Subcutaneous abdominal adipose tissue (tissue), 5 donors: ENCODE data around the gene SIGLEC7.

Experiments
- H3K27ac ChIP-seq: one replicate; pipeline ENCODE4 v1.7.0; 2013; ENCODE audit warnings: low read depth, mild to moderate bottlenecking, inconsistent platforms, low read length, moderate library complexity
- H3K27me3 ChIP-seq, 5 donors: one replicate each; pipeline ENCODE4 v1.7.0; 2013; ENCODE audit warnings: low read length in 5 of 5, inconsistent platforms in 1 of 5; ENCODE audit not compliant: control insufficient read depth in 5 of 5, insufficient read depth in 4 of 5
- H3K36me3 ChIP-seq, 5 donors: one replicate each; pipeline ENCODE4 v1.7.0; 2013; ENCODE audit warnings: low read length in 5 of 5; ENCODE audit not compliant: control insufficient read depth in 5 of 5, insufficient read depth in 5 of 5
- H3K4me1 ChIP-seq, 5 donors: one replicate each; pipeline ENCODE4 v1.7.0; 2013; ENCODE audit warnings: low read length in 5 of 5, mild to moderate bottlenecking in 3 of 5, moderate library complexity in 1 of 5; ENCODE audit not compliant: control insufficient read depth in 5 of 5, insufficient read depth in 5 of 5
- H3K4me3 ChIP-seq, 5 donors: one replicate each; pipeline ENCODE4 v1.7.0; 2013; ENCODE audit warnings: low read length in 5 of 5, low read depth in 1 of 5
- H3K9ac ChIP-seq, 5 donors: one replicate each; pipeline ENCODE4 v1.7.0; 2013; ENCODE audit warnings: low read length in 5 of 5, mild to moderate bottlenecking in 4 of 5, moderate library complexity in 3 of 5
- H3K9me3 ChIP-seq, 5 donors: one replicate each; pipeline ENCODE4 v1.7.0; 2013; ENCODE audit warnings: low read length in 5 of 5; ENCODE audit not compliant: control insufficient read depth in 5 of 5
- donor health status: healthy.
- donor health status: healthy.
- donor health status: healthy.
- donor health status: healthy.
- donor health status: healthy.

SIGLEC7 gene

DNA sequence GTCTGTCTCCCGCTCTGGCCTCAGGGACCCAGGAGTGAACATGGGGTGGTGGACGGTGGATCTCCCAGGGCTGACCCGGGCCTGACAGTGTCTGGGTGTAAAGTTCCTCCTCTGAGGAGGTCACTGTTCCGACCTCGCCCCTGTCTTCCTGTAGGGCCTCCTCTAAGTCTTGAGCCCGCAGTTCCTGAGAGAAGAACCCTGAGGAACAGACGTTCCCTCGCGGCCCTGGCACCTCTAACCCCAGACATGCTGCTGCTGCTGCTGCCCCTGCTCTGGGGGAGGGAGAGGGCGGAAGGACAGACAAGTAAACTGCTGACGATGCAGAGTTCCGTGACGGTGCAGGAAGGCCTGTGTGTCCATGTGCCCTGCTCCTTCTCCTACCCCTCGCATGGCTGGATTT, 17.4 kb upstream of the SIGLEC7 start, which contains the start of gene SIGLEC9:
Gene SIGLEC9 (plus strand): TSS at position 178 of the 400 bp plus-strand sequence. CDS start 69 bp downstream, at position 247.
- no peak within 1 kb of the TSS for H3K27ac ChIP-seq
- H3K4me3 ChIP-seq = peak within 1 kb of the TSS in 4 of 5 donors; percentile 4 to 19 (median 14)
- peaks cover 0 to 12% (median 4%) of the 10 kb centered on the region in 5 donors for H3K27me3 ChIP-seq
- peak within 1 kb of the TSS in 1 of 5 donors; percentile 43 for H3K9ac ChIP-seq
- H3K9me3 ChIP-seq = no peaks in the 10 kb centered on the region
- no peaks in the 10 kb centered on the region for H3K36me3 ChIP-seq
- peaks cover 0 to 76% (median 30%) of the 10 kb centered on the region in 5 donors for H3K4me1 ChIP-seq

DNA sequence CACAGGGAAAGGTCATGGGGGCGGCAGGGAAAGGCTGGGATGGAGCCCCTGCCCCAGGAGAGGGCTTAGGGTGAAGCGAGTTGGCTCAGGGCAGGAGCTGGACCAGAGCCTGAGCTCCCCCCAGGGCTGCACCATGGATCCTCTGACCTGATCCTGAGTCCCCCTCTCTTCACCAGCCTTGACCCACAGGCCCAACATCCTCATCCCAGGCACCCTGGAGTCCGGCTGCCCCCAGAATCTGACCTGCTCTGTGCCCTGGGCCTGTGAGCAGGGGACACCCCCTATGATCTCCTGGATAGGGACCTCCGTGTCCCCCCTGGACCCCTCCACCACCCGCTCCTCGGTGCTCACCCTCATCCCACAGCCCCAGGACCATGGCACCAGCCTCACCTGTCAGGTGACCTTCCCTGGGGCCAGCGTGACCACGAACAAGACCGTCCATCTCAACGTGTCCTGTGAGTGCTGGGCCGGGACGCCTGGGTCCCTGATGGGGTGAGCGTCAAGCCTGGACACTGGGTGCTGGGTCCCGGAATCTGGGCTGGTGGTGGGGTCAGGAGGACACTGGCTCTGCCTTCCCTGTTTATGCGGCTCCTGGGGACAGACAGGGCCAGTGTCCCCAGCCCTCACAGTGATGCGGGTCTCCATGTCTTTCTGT, 16.6 kb upstream of the SIGLEC7 start:
- Histone ChIP-seq H3K4me1 (peaks cover 0 to 72% (median 29%) of the 10 kb centered on the region in 5 donors), H3K27ac (no peak overlapping the region), H3K36me3 (no peaks in the 10 kb centered on the region), H3K27me3 (peaks cover 0 to 12% (median 6%) of the 10 kb centered on the region in 5 donors), H3K4me3 (peak overlapping the region in 4 of 5 donors; percentile 4 to 19 (median 14)), H3K9me3 (no peaks in the 10 kb centered on the region), H3K9ac (peak overlapping the region in 1 of 5 donors; percentile 43)

DNA sequence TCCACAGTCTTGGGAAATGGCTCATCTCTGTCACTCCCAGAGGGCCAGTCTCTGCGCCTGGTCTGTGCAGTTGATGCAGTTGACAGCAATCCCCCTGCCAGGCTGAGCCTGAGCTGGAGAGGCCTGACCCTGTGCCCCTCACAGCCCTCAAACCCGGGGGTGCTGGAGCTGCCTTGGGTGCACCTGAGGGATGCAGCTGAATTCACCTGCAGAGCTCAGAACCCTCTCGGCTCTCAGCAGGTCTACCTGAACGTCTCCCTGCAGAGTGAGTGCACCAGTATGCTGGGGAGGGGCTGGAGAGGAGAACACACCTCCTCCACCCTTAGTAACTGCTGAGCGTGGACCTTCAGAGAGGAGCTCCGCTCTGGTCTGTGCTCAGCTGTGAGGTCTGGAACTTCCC, 15.1 kb upstream of the SIGLEC7 start:
- Histone ChIP-seq H3K9me3 (no peaks in the 10 kb centered on the region), H3K27ac (no peak overlapping the region), H3K36me3 (no peaks in the 10 kb centered on the region), H3K27me3 (peaks cover 0 to 12% (median 7%) of the 10 kb centered on the region in 5 donors), H3K9ac (peak overlapping the region in 2 of 5 donors; percentile 14 to 48), H3K4me1 (peaks cover under 1 to 74% (median 34%) of the 10 kb centered on the region in 5 donors), H3K4me3 (peak overlapping the region in 2 of 5 donors; percentile 20 to 29)

- H3K36me3 ChIP-seq = no peaks in the 10 kb centered on the region
- H3K27me3 ChIP-seq = peaks cover 0 to 9% (median 7%) of the 10 kb centered on the region in 5 donors
- peak overlapping the region; percentile 46 for H3K27ac ChIP-seq
- no peak overlapping the region for H3K9ac ChIP-seq
- H3K9me3 ChIP-seq = no peaks in the 10 kb centered on the region
- peak overlapping the region in 2 of 5 donors; percentile 3 to 30 for H3K4me3 ChIP-seq
- H3K4me1 ChIP-seq = peaks cover 2 to 75% (median 39%) of the 10 kb centered on the region in 5 donors
Measured at GRCh38 chr19:51127755-51128154, 14.3 kb upstream of the SIGLEC7 start.

DNA sequence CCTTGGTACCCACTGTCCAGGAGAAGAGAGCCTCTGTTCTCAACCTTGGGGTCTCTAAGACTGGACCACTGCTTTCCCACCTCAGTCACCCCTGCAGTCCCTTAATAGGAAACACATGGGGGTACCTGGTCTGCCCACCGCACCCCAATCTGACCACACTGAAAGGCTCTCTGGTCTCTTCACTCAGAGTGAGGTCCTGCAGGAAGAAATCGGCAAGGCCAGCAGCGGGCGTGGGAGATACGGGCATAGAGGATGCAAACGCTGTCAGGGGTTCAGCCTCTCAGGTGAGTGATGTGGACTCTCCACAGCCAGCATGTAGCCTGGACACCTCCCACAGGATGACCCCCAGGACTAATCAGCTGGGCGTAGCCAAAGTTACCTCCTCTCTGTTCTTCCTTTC, 13.9 kb upstream of the SIGLEC7 start:
- peak overlapping the region; percentile 46 for H3K27ac ChIP-seq
- H3K4me3 ChIP-seq = peak overlapping the region in 2 of 5 donors; percentile 3 to 30
- H3K36me3 ChIP-seq = no peaks in the 10 kb centered on the region
- H3K27me3 ChIP-seq = peaks cover 0 to 7% (median 5%) of the 10 kb centered on the region in 5 donors
- no peaks in the 10 kb centered on the region for H3K9me3 ChIP-seq
- H3K4me1 ChIP-seq = peaks cover 2 to 70% (median 34%) of the 10 kb centered on the region in 5 donors
- no peak overlapping the region for H3K9ac ChIP-seq

DNA sequence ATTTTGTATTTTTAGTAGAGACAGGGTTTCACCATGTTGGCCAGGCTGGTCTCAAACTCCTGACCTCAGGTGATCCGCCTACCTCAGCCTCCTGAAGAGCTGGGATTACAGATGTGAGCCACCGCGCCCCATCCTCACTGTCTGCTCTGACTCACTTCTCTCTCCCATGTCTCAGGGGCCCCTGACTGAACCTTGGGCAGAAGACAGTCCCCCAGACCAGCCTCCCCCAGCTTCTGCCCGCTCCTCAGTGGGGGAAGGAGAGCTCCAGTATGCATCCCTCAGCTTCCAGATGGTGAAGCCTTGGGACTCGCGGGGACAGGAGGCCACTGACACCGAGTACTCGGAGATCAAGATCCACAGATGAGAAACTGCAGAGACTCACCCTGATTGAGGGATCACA, 12.4 kb upstream of the SIGLEC7 start:
- H3K4me3 ChIP-seq = no peak overlapping the region
- no peaks in the 10 kb centered on the region for H3K9me3 ChIP-seq
- peaks cover 2 to 58% (median 27%) of the 10 kb centered on the region in 5 donors for H3K4me1 ChIP-seq
- H3K9ac ChIP-seq = no peak overlapping the region
- no peaks in the 10 kb centered on the region for H3K36me3 ChIP-seq
- no peak overlapping the region for H3K27ac ChIP-seq
- H3K27me3 ChIP-seq = peaks cover 0 to 3% (median 3%) of the 10 kb centered on the region in 5 donors

DNA sequence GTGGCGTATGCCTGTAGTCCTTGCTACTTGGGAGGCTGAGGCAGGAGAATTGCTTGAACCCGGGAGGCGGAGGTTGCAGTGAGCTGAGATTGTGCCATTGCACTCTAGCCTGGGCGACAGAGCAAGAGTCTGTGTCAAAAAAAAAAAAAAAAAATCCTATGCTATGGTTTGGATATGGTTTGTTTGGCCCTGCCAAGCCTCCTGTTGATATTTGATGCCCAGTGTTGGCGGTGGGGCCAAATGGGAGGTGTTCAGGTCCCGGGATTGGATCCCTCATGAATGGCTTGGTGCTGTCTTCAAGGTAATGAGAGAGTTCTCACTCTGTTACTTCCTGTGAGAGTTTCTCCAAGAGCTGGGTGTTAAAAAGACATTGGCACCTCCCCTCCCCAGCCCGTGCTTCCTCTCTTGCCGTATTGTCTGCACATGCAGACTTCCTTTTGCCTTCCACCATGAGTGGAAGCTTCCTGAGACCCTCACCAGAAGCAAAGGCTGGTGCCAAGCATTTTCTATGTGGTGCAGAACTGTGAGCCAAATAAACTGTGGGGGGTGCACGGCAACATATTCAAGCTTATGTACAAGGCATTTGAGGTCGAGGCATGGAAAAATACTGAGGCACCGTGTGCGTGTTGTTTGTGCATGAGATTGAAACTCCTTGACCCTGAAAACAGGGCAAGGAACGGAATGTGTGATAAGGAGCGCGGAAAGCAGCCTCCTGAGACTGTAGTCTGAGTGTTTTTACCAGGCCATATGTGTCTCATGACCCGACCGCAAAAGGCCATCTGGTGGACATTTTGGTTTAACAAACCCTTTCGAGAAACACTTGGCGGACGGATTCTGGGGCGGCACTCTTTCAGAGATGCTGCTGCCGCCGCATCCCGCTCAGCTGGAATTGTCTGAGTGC, 10.1 kb upstream of the SIGLEC7 start:
- no peaks in the 10 kb centered on the region for H3K36me3 ChIP-seq
- peak overlapping the region in 4 of 5 donors; percentile 11 to 58 (median 36) for H3K4me3 ChIP-seq
- H3K4me1 ChIP-seq = peaks cover 2 to 43% (median 25%) of the 10 kb centered on the region in 5 donors
- H3K27ac ChIP-seq = no peak overlapping the region
- peaks cover 0 to 3% (median 0%) of the 10 kb centered on the region in 5 donors for H3K27me3 ChIP-seq
- no peaks in the 10 kb centered on the region for H3K9me3 ChIP-seq
- peak overlapping the region in 1 of 5 donors; percentile 7 for H3K9ac ChIP-seq

DNA sequence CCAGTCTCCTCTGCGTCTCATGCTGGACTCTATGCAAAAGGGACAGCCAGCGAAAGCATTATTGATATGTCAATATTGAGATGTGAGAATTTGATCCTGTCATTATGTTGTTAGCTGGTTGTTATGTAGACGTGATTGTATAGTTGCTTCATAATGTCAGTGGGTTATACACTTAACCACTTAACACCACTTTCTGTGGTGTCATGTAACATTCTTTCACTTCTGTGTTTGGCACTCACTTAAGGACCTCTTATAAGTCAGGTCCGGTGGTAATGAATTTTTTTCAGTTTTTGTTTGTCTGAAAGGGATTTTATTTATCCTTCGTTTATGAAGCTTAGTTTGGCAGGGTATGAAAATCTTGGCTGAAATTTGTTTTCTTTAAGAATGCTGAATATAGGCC, 7.1 kb upstream of the SIGLEC7 start:
- Histone ChIP-seq H3K4me3 (no peak overlapping the region), H3K9ac (no peak overlapping the region), H3K9me3 (no peaks in the 10 kb centered on the region), H3K27ac (no peak overlapping the region), H3K36me3 (no peaks in the 10 kb centered on the region), H3K4me1 (peaks cover 2 to 46% (median 31%) of the 10 kb centered on the region in 5 donors), H3K27me3 (peaks cover 0 to 9% (median 2%) of the 10 kb centered on the region in 5 donors)

DNA sequence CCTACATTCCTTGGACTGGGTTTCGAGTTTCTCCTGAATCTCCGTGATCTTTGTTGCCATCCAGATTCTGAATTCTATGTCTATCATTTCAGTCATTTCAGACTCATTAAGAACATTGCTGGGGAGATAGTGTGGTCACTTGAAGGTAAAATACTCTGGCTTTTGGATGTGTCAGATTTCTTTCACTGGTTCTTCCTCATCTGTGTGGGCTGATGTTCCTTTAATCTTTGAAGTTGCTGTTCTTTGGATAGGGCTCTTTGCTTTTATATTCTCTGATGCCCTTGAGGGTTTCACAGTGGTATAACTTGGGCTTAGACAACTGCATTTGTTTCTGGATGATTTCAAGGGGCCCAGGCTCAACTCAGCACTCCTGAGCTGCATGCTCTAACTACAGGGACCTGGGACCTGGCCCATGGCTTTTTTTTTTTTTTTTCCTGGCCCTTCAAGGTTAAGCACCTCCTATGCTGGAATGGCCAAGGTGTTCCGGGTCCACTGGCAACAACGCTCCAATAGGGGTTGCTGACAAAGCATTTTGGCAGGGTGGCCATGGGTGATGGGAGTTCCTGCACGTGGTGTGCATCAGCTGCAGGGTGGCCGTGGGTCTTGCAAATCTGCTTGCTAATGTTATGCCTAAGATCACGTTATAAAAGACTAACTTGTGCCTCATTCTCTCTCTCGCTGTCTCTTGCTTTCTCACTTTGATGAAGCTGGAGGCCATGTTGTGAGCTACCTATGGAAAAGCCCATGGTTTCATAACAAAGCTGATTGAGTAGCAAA, 5.9 kb upstream of the SIGLEC7 start:
- no peaks in the 10 kb centered on the region for H3K9me3 ChIP-seq
- H3K36me3 ChIP-seq = no peaks in the 10 kb centered on the region
- H3K4me3 ChIP-seq = no peak overlapping the region
- peaks cover 2 to 44% (median 28%) of the 10 kb centered on the region in 5 donors for H3K4me1 ChIP-seq
- no peak overlapping the region for H3K27ac ChIP-seq
- no peak overlapping the region for H3K9ac ChIP-seq
- peaks cover 0 to 10% (median 8%) of the 10 kb centered on the region in 5 donors for H3K27me3 ChIP-seq
